GM12873 (cell line): Measurements from ENCODE around the gene ZNF764.

ENCODE experiments used
- TF ChIP-seq, protein P1 (sequence below): IDR thresholded peaks from 2 replicates; pipeline ENCODE4 v1.5.1; 2012; ENCODE audit warnings: low read depth, mild to moderate bottlenecking, moderate library complexity, low read length, control low read depth; ENCODE audit not compliant: insufficient read depth; ENCODE audit errors: missing control alignments

Gene ZNF764

DNA sequence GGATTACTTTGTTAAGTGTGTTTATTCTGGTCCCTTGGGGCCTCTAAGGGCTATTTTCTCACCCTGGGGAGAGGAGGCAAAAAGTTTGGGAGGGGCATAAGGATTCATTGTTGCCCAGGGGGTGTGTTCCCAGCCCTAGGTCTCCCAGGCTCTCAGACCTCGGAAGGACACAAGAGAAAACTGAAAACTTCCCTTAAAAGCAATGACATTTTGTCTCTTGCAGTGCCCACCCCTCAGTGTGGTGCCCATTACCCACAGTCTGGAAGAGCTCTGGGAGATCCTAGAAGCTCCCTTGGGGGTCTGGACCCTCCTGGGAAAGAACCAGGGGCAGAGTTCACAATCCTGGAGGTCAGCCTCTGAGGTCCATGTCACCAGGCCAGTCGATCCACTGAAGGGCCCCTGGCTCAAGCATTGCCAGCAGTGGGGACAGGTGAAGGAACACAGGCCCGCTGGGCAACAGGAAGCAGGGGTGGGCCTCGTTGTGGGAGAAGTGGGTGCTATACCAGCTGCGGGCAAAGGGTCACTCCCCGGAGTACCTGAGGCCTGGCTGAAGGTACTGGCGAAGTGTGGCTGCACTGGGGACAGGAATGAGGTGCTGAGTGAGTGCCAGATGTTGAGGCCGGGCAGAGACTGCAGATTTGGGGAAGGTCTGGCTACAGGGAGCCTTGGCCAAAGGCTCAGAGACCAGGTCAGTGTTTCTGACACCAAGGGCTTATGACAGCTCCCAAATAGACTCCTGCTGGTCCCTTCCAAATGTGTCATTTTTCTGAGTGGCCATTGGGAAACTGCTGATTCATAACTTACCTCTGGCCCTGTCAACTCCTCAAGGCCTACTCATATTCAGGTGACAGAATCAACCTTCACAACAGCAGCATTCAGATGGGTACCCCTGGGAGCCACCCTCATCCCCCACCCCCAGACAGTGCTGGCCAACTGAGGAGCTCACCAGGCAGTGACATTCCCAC is 18.9 kb downstream of the ZNF764 start:
- TF ChIP-seq, protein P1, sequence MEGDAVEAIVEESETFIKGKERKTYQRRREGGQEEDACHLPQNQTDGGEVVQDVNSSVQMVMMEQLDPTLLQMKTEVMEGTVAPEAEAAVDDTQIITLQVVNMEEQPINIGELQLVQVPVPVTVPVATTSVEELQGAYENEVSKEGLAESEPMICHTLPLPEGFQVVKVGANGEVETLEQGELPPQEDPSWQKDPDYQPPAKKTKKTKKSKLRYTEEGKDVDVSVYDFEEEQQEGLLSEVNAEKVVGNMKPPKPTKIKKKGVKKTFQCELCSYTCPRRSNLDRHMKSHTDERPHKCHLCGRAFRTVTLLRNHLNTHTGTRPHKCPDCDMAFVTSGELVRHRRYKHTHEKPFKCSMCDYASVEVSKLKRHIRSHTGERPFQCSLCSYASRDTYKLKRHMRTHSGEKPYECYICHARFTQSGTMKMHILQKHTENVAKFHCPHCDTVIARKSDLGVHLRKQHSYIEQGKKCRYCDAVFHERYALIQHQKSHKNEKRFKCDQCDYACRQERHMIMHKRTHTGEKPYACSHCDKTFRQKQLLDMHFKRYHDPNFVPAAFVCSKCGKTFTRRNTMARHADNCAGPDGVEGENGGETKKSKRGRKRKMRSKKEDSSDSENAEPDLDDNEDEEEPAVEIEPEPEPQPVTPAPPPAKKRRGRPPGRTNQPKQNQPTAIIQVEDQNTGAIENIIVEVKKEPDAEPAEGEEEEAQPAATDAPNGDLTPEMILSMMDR: no peak

DNA sequence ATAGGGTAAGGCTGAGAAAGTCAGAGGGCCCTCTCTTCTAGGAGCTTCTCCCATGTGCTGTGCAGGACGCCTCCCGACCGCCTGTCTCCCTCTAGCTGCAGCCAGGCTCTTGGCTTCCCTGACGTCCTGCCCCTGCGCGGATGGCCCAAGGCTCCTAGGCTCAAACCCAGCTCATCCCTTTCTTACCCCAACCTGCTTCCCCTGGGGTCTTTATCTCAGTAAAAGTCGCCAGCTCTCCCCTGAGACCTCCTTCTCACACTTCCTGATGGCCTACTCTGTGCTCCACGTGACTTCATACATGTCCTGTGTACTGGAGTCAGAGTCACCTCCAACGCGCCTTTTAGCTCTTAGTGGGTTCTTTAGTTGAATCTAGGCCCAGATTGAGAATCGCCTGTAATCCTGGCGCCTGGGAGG is 22.4 kb downstream of the ZNF764 start:
- TF ChIP-seq, protein P1: peak; percentile 71

DNA sequence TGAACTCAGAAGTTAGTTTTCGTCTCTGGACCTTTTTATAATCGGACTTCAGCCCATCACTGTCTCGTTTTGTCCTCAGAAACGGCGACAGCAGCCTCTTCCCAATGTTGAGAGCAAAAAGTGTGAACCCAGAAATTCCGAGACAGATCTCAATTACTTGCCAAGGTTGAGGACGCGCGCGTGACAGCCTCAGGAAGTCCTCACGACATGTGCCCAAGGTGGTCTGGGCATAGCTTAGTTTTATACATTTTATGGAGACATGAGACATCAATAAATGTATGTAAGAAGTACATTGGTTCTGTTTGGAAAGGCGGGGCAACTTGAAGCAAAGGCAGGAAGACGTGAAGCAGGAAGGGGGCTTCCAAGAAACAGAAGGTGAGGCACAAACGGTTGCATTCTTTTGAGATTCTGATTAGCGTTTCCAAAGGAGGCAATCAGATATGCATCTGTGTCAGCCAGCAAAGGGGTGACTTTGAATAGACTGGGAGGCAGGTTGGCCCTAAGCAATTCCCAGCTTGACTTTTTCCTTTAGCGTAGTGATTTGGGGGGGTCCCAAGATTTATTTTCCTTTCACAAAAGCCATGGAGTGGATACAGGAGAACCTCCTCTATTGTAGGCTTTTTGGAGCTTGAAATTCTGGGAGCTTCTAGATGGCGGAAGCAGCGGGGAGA is 22.9 kb downstream of the ZNF764 start:
- TF ChIP-seq, protein P1: no peak

DNA sequence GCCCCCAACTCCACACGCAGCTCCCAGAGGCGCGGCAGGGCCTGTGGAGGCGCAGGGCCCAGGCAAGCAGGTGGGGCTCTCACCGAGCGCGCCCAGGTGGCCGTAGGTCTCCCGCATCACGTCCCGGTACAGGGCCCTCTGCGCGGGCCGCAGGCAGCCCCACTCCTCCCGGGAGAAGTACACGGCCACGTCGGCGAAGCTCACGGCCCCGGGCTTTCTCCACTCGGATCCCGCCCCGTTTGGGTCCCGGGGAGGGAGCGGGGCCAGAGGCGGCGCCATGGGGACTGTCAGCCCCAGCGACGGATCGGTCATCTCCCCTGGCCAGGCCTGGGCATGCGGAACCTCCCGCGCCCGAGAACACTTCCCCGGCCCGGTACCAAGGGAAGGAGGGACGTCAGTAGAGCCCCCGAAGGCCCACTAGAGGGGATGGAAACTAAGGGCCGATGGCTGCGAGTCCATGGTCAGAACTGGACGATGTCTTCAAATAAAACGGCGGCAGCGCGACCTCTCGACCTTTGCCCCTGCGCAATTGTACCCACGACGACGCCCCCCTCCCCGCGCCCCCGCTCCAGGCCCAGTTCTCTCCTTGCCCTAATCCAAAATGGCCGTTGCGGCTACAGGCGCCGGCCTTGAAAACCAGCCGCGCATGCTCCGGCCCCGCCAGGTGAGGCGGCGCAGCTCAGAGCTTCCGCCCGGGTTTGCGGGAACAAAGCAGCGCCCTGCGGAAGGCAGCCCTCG is 23.6 kb downstream of the ZNF764 start, which contains the start of gene ZNF747:
Gene ZNF747 (minus strand): TSS at position 491 of the 738 bp plus-strand sequence. CDS start 179 bp downstream, at position 312.
- TF ChIP-seq, protein P1: peak; percentile 2

DNA sequence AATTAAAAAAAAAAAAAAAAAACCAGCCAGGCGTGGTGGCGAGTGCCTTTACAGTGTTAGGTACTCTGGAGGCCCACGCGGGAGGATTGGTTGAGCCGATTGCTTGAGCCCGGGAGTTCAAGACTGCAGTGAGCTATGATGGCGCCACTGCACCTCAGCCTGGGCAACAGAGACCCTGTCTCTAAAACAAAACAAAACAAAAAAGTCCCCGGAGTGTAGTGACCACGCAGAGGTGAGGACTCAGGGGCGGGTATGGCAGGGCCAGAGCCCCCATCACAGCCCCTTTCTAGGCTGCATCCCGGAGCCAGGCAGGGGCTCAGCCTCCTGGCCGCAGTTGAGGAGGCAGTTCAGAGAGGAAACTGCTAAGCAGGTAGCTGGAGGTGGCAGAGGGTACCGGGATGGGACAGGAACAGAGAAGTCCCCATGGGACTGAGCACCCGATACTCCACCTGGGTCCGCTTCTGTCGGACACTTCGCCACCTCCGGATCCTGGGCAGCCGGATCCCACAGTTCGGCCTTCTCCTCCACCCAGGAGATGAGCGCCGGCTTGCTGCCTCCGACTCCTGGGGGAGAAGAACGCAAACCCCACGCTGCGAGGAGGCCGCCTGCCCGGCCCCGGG is 24.3 kb downstream of the ZNF764 start:
- TF ChIP-seq, protein P1: no peak

DNA sequence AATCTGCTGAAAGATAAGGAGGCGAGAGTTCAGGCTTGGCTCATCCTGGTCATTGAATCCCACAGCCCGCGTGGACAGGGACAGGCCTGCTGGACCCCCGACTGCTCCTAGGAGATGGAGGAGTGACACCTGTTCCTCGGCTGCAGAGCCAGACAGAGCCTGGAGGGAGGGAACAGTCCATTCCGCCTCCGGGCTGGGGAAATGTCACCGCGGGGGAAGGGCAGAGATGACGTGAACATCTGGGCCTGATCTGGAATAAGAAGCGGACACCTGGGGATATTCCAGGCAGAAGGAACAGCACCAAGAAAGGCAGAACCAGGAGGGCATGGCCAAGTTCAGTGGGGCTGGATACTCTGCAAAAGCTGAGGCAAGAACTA is 25.0 kb downstream of the ZNF764 start:
- TF ChIP-seq, protein P1: no peak
